Right lobe of liver (tissue), 6 donors: ENCODE results near the gene ZMIZ1. TPM values are rescaled to one million over a fixed set of nuclear protein-coding genes. Genes with fewer than 3 reads are reported as not detected.

Source experiments
- ATAC-seq, 4 donors: fragments of 200-7000 bp; cut with Tn5 transposase; one replicate each; pipeline ENCODE4 v1.9.1; 2020; ENCODE audit warnings: mild to moderate bottlenecking in 4 of 4, moderate library complexity in 4 of 4
- DNase-seq, 3 donors: peaks; one replicate each; pipeline ENCODE4 v3.0.0-alpha.2; 2020
- H3K27ac ChIP-seq, 3 donors: fragments of 200-600 bp; one replicate each; pipeline ENCODE4 v1.8.0; 2022
- H3K27me3 ChIP-seq, 2 donors: fragments of 200-600 bp; one replicate each; pipeline ENCODE4 v1.8.0; 2022
- H3K36me3 ChIP-seq, 4 donors: fragments of 200-600 bp; sonication (generic) in 1 of 4; one replicate each; pipeline versions ENCODE4 v1.5.1 to v1.8.0; 2017 to 2022; ENCODE audit warnings: control low read depth in 1 of 4
- H3K4me1 ChIP-seq, 4 donors: fragments of 200-600 bp; sonication (generic) in 1 of 4; one replicate each; pipeline versions ENCODE4 v1.5.1 to v1.8.0; 2017 to 2022; ENCODE audit warnings: control low read depth in 1 of 4
- H3K4me3 ChIP-seq, 3 donors: fragments of 200-600 bp; one replicate each; pipeline ENCODE4 v1.8.0; 2022
- H3K9me3 ChIP-seq, 4 donors: fragments of 200-600 bp; sonication (generic) in 1 of 4; one replicate each; pipeline versions ENCODE4 v1.5.1 to v1.8.0; 2017 to 2022; ENCODE audit warnings: control low read depth in 1 of 4
- CTCF ChIP-seq, 4 donors: fragments of 200-600 bp in 3 of 4; fragments of 450-650 bp in 1 of 4; IDR thresholded peaks; one replicate each; pipeline versions ENCODE4 v1.5.1 to v1.8.0; 2016 to 2022; ENCODE audit warnings: antibody characterized with exemption in 4 of 4, mild to moderate bottlenecking in 2 of 4
- POLR2A ChIP-seq: fragments of 450-650 bp; IDR thresholded peaks from one replicate; pipeline ENCODE4 v1.6.1; 2017; ENCODE audit warnings: antibody characterized with exemption, mild to moderate bottlenecking
- WGBS: methylation state at CpG from one replicate; pipeline ENCODE4 v1.1.6; 2018; ENCODE audit warnings: low coverage, low lambda C conversion rate; ENCODE audit not compliant: insufficient coverage; ENCODE audit errors: missing lambda C conversion rate; 5-methylcytosine and 5-hydroxymethylcytosine counted together
- intact Hi-C, 2 donors: fragments of 100-400 bp; cut with DNase I; formaldehyde crosslinking; loops; one replicate each; pipeline versions ENCODE4 v1.11.2 to v1.14.1; 2022
- total RNA-seq, 6 experiments: library from RNA; depleted of rRNA in 2 of 6; stranded (reverse); fragments of >200 nt in 2 of 6; fragmentation: NEBNext Ultra II Directional in 3 of 6; extraction: Animal tissue kit (Norgen Biotek cat#: 25700) in 3 of 6; gene quantifications; one replicate each; pipeline versions ENCODE4 v1.1.0 to v1.2.4, GENCODE V29; 2016 to 2023
- donor health status: DM: no; HTN: yes; CAD: no.
- donor health status: DM: no; HTN: no; CAD: no.
- donor health status: DM: no; HTN: no; CAD: no.
- donor health status: DM: no; HTN: yes; CAD: no.
- donor health status: DM: no; HTN: yes; CAD: no.

ZMIZ1 gene
- total RNA-seq, 6 experiments from 2014 or later: 9.9 to 22.8 (median 12.3) TPM

DNA sequence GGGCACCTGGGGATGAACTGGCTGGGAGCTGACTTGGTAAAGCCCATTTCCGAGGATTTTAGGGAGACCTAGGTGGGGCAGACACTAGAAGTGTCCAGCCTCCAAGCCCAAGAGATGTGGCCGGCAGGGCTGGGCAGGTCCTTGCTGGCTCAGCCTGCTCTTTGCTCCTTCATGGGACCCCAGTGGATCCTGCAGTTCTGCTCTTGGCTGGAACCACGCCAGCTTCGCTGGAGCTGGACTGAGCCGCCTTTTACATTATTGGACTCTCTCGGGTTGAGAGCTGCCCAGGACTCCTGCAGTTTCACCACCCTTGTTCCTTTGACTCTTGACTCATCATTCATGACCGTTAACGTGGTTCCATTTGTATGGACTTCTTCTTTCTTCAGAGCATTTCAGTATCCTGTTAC lies 284.2 kb downstream of the ZMIZ1 start:
- WGBS: 71% methylated on average over 7 of the region's 8 CpGs
- DNase-seq (no peak), ATAC-seq (no peak)

GRCh38 chr10:79353726-79354125 lies 285.0 kb downstream of the ZMIZ1 start:
- intact Hi-C loops: no loop called here
- TF ChIP-seq POLR2A: no peak
- no peak for TF ChIP-seq CTCF (IDR thresholded peaks at IDR 0.05)
- Histone ChIP-seq H3K36me3 (peaks cover 0 to 59% (median 42%) of the 10 kb centered on the region in 4 donors), H3K4me1 (peaks cover 0 to 13% (median 4%) of the 10 kb centered on the region in 4 donors), H3K9me3 (no peaks in the 10 kb centered on the region), H3K4me3 (no peak overlapping the region), H3K27me3 (no peaks in the 10 kb centered on the region), H3K27ac (no peak overlapping the region)
- DNase-seq: no peak
- 91% methylated on average over 6 of the region's 11 CpGs for WGBS
- ATAC-seq: no peak

More for the DNA sequence above, 284.2 kb downstream of the ZMIZ1 start:
- no peaks in the 10 kb centered on the region for H3K27me3 ChIP-seq
- intact Hi-C loops: no loop called here
- H3K9me3 ChIP-seq: no peaks in the 10 kb centered on the region
- H3K36me3 ChIP-seq: peaks cover 0 to 59% (median 42%) of the 10 kb centered on the region in 4 donors
- no peak for TF ChIP-seq POLR2A
- TF ChIP-seq CTCF (IDR thresholded peaks at IDR 0.05): no peak
- H3K4me1 ChIP-seq: peaks cover 0 to 13% (median 6%) of the 10 kb centered on the region in 4 donors
- H3K4me3 ChIP-seq: no peak overlapping the region
- H3K27ac ChIP-seq: no peak overlapping the region

GRCh38 chr10:79354141-79354540 lies 285.4 kb downstream of the ZMIZ1 start:
- peaks cover 0 to 57% (median 41%) of the 10 kb centered on the region in 4 donors for H3K36me3 ChIP-seq
- no peaks in the 10 kb centered on the region for H3K9me3 ChIP-seq
- no peak overlapping the region for H3K27ac ChIP-seq
- H3K27me3 ChIP-seq: no peaks in the 10 kb centered on the region
- no peak for ATAC-seq
- TF ChIP-seq CTCF (IDR thresholded peaks at IDR 0.05): no peak
- no peak for TF ChIP-seq POLR2A
- WGBS: 37% methylated on average over 3 of the region's 3 CpGs
- peaks cover 0 to 13% (median 2%) of the 10 kb centered on the region in 4 donors for H3K4me1 ChIP-seq
- no peak overlapping the region for H3K4me3 ChIP-seq
- intact Hi-C loops: no loop called here
- no peak for DNase-seq

GRCh38 chr10:79354615-79355014 lies 285.8 kb downstream of the ZMIZ1 start:
- WGBS: 100% methylated on average over 1 of the region's 6 CpGs
- ATAC-seq (no peak), DNase-seq (no peak)
- no peaks in the 10 kb centered on the region for H3K9me3 ChIP-seq
- H3K4me3 ChIP-seq: no peak overlapping the region
- peaks cover 0 to 52% (median 39%) of the 10 kb centered on the region in 4 donors for H3K36me3 ChIP-seq
- TF ChIP-seq CTCF (IDR thresholded peaks at IDR 0.05): no peak
- TF ChIP-seq POLR2A: no peak
- no peak overlapping the region for H3K27ac ChIP-seq
- intact Hi-C loops: no loop called here
- H3K27me3 ChIP-seq: no peaks in the 10 kb centered on the region
- H3K4me1 ChIP-seq: peaks cover 0 to 10% (median 0%) of the 10 kb centered on the region in 4 donors
